Sigmoid colon (tissue), 4 donors: ENCODE results near the gene WFS1.

Source experiments
- CTCF ChIP-seq, 4 experiments: fragments of 450-650 bp in 3 of 4; fragments of 200-600 bp in 1 of 4; IDR thresholded peaks; one replicate each; pipeline ENCODE4 v1.5.1; 2016 to 2019; ENCODE audit warnings: antibody characterized with exemption in 4 of 4, mild to moderate bottlenecking in 3 of 4, moderate library complexity in 2 of 4
- POLR2A ChIP-seq, 2 donors: fragments of 450-650 bp; IDR thresholded peaks; one replicate each; pipeline ENCODE4 v1.6.1; 2016; ENCODE audit warnings: antibody characterized with exemption in 2 of 2, mild to moderate bottlenecking in 2 of 2, moderate library complexity in 2 of 2
- POLR2AphosphoS5 ChIP-seq, 4 donors: sonication (generic); formaldehyde crosslinking; IDR thresholded peaks; one replicate each; pipeline ENCODE4 v1.6.1; 2017; ENCODE audit warnings: antibody characterized with exemption in 4 of 4

GRCh38 chr4:6333301-6334202 lies 63.9 kb downstream of the WFS1 start:
- TF ChIP-seq CTCF (IDR thresholded peaks at IDR 0.05) (no peak), POLR2A (IDR thresholded peaks at IDR 0.05) (no peak), POLR2AphosphoS5 (IDR thresholded peaks at IDR 0.05) (no peak)
